ENCODE results near the gene SFT2D1. TPM values are rescaled to one million over a fixed set of nuclear protein-coding genes. Genes with fewer than 3 reads are reported as not detected.

SFT2D1 gene
- total and polyA plus RNA-seq, 9 of the 15 experiments (the other 6 are each of a cell fraction or from before 2014, with no cell fraction given): 54.4 to 140 (median 74.6) TPM

DNA sequence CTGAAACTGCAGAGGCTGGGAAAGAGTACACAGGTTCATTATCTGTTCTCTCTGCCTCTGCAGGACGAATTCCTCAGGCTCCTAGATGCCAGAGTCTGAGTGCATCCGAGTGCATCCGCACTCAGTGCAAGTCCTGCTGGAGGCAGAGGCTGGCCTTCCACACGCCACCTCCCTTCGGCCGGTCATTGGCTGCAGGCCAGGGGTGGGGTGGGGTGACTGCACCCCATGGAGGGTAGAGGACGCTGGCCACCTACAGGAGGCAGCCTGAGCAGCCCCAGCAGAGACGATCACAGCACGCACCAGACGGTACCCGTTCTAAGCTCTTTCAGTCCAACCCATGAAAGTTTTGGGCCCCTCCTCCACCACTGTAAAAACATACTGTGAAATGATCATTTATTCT is 11.7 kb downstream of the SFT2D1 start (continued):
- TF ChIP-seq, protein P1, sequence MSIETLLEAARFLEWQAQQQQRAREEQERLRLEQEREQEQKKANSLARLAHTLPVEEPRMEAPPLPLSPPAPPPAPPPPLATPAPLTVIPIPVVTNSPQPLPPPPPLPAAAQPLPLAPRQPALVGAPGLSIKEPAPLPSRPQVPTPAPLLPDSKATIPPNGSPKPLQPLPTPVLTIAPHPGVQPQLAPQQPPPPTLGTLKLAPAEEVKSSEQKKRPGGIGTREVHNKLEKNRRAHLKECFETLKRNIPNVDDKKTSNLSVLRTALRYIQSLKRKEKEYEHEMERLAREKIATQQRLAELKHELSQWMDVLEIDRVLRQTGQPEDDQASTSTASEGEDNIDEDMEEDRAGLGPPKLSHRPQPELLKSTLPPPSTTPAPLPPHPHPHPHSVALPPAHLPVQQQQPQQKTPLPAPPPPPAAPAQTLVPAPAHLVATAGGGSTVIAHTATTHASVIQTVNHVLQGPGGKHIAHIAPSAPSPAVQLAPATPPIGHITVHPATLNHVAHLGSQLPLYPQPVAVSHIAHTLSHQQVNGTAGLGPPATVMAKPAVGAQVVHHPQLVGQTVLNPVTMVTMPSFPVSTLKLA (conservative IDR thresholded peaks at IDR 0.05): peak in 1 of 2 experiments; percentile 62; a peak in 3 of 4 replicates
- TF ChIP-seq UBTF (IDR thresholded peaks at IDR 0.05; ENCODE audit: borderline replicate concordance in 1 of 2, low read depth in 2 of 2, low read length in 2 of 2) (peak in 1 of 2 experiments; percentile 76; a peak in 1 of 4 replicates), ZHX1 (conservative IDR thresholded peaks at IDR 0.05; ENCODE audit: low read length) (no peak), ARHGAP35 (IDR thresholded peaks at IDR 0.05; ENCODE audit: partially characterized antibody) (no peak), MTA3 (IDR thresholded peaks at IDR 0.05; ENCODE audit: borderline replicate concordance) (peak; percentile 78; the same call in 1 of the 2 replicates), ZNF431 (CRISPR knock-in tag; IDR thresholded peaks at IDR 0.05) (no peak), MECOM (CRISPR knock-in tag; IDR thresholded peaks at IDR 0.05) (no peak)
- TF ChIP-seq, protein P2, sequence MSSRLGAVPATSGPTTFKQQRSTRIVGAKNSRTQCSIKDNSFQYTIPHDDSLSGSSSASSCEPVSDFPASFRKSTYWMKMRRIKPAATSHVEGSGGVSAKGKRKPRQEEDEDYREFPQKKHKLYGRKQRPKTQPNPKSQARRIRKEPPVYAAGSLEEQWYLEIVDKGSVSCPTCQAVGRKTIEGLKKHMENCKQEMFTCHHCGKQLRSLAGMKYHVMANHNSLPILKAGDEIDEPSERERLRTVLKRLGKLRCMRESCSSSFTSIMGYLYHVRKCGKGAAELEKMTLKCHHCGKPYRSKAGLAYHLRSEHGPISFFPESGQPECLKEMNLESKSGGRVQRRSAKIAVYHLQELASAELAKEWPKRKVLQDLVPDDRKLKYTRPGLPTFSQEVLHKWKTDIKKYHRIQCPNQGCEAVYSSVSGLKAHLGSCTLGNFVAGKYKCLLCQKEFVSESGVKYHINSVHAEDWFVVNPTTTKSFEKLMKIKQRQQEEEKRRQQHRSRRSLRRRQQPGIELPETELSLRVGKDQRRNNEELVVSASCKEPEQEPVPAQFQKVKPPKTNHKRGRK (tag; IDR thresholded peaks at IDR 0.05): no peak
